Heart right ventricle (tissue), 16 donors: Measurements from ENCODE around the gene BTG4. TPM values are rescaled to one million over a fixed set of nuclear protein-coding genes. Genes with fewer than 3 reads are reported as not detected.

Experiments
- ATAC-seq, 8 donors: fragments of 200-7000 bp; cut with Tn5 transposase; one replicate each; pipeline ENCODE4 v1.9.1; 2020; ENCODE audit warnings: mild to moderate bottlenecking in 8 of 8, moderate library complexity in 8 of 8, moderate number of reproducible peaks in 1 of 8
- DNase-seq, 2 donors: peaks; one replicate each; pipeline ENCODE4 v3.0.0-alpha.2; 2020
- H3K27ac ChIP-seq, 10 donors: fragments of 200-600 bp; sonication (generic) in 2 of 10; one replicate each; pipeline versions ENCODE4 v1.5.0 to v1.8.0; 2020 to 2022; ENCODE audit warnings: mild to moderate bottlenecking in 3 of 10
- H3K27me3 ChIP-seq, 7 donors: fragments of 200-600 bp; one replicate each; pipeline ENCODE4 v1.8.0; 2021 to 2022; ENCODE audit warnings: mild to moderate bottlenecking in 2 of 7
- H3K36me3 ChIP-seq, 9 donors: fragments of 200-600 bp; sonication (generic) in 1 of 9; one replicate each; pipeline versions ENCODE4 v1.5.0 to v1.8.0; 2020 to 2022; ENCODE audit warnings: mild to moderate bottlenecking in 2 of 9
- H3K4me1 ChIP-seq, 9 donors: fragments of 200-600 bp; sonication (generic) in 1 of 9; one replicate each; pipeline versions ENCODE4 v1.5.0 to v1.8.0; 2020 to 2022; ENCODE audit warnings: mild to moderate bottlenecking in 4 of 9
- H3K4me3 ChIP-seq, 10 donors: fragments of 200-600 bp; sonication (generic) in 2 of 10; one replicate each; pipeline versions ENCODE4 v1.5.0 to v1.8.0; 2020 to 2022; ENCODE audit warnings: mild to moderate bottlenecking in 7 of 10, moderate library complexity in 2 of 10
- H3K9me3 ChIP-seq, 11 donors: fragments of 200-600 bp in 10 of 11; sonication (generic) in 2 of 11; one replicate each; pipeline versions ENCODE4 v1.5.0 to v1.8.0; 2013 to 2022; ENCODE audit warnings: mild to moderate bottlenecking in 2 of 11, control low read depth in 1 of 11, moderate library complexity in 1 of 11
- CTCF ChIP-seq, 9 donors: fragments of 200-600 bp; sonication (generic) in 2 of 9; IDR thresholded peaks; one replicate each; pipeline versions ENCODE4 v1.5.0 to v1.8.0; 2021 to 2022; ENCODE audit warnings: antibody characterized with exemption in 9 of 9, mild to moderate bottlenecking in 5 of 9, moderate library complexity in 1 of 9
- WGBS, 2 donors: extraction: QIAGEN DNeasy Blood & Tissue Kit; methylation state at CpG; one replicate each; pipeline ENCODE4 v1.1.7; 2013; ENCODE audit warnings: inconsistent platforms in 1 of 2; 5-methylcytosine and 5-hydroxymethylcytosine counted together
- intact Hi-C, 10 donors: fragments of 100-400 bp; cut with DNase I; formaldehyde crosslinking; loops; one replicate each; pipeline versions ENCODE4 v1.11.1 to v1.14.2; 2022
- polyA plus RNA-seq, 2 donors: library from polyadenylated mRNA; stranded (reverse); fragments of 200-250 nt; gene quantifications; one replicate each; pipeline ENCODE4 v1.2.3, GENCODE V29; 2013
- total RNA-seq, 10 donors: library from RNA; stranded (reverse); fragmentation: NEBNext Ultra II Directional in 3 of 10; extraction: Animal tissue kit (Norgen Biotek cat#: 25700) in 3 of 10; gene quantifications; one replicate each; pipeline versions ENCODE4 v1.2.1 to v1.2.4, GENCODE V29; 2021 to 2023
- donor health status: Arrhythmogenic right ventricular cardiomyopathy.
- donor health status: ischemic (EF 13 %, LVEDD 7.1; RV severe dilation, severe dysfunction).
- donor health status: healthy with polysubstance abuse.
- donor health status: DM: no; HTN: yes; CAD: no.
- donor health status: DM: no; HTN: no; CAD: no.
- donor health status: ischemic (EF 25% LVEDD 6.9; RV normal size, moderate dysfunction).
- donor health status: ischemic (EF 25% LVEDD 5.7; RV mildly dilated, moderate dysfunction).
- donor health status: healthy.
- donor health status: DM: yes; HTN: yes; CAD: no.
- donor health status: Ischemic cardiomyopathy.
- donor health status: ischemic (EF 35%, LVEDD 5.7; RV mildly dilated, moderate dysfunction).
- donor health status: nonischemic (EF 11% LVEDD 7.7; RV severe dilation, severe dysfunction).
- donor health status: DM: yes; HTN: yes; CAD: no.
- donor health status: PGD.
- donor health status: ischemic (EF 29% LVEDD 5.4; RV normal size, mild dysfunction).
- donor health status: nonischemic (EF 23%, LVEDD 6.1; RV moderate dilation, normal function).

The BTG4 gene
- total and polyA plus RNA-seq, 12 donors: not detected

DNA sequence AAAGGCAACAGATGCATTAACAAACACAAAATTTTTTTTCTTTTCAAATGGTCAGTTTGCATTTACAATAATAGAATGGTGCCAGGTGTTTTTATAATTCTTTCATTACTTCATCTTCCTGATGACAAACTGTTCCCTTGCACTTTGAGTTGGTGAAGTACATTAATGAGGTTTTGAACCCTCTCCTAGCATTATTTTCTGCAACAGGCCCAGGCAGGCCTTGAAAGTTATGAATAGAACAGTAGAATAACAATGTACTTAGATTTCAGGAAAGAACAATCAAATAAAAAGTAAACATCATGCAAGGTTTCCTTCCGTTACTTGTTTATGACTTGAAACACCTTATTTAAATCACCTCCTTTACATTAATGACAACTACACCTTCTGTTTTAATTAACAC is 9.6 kb downstream of the BTG4 start:
- H3K27ac ChIP-seq: no peak overlapping the region
- H3K4me1 ChIP-seq: no peaks in the 10 kb centered on the region
- H3K27me3 ChIP-seq: peaks cover 0 to 7% (median 0%) of the 10 kb centered on the region in 7 donors
- intact Hi-C loops: no loop called here
- TF ChIP-seq CTCF (IDR thresholded peaks at IDR 0.05): no peak
- ATAC-seq (no peak), DNase-seq (no peak)
- no peaks in the 10 kb centered on the region for H3K9me3 ChIP-seq
- H3K4me3 ChIP-seq: no peak overlapping the region
- 80 to 82% methylated on average over 1 of the region's 1 CpG for whole genome bisulfite sequencing, 2 donors
- no peaks in the 10 kb centered on the region for H3K36me3 ChIP-seq

DNA sequence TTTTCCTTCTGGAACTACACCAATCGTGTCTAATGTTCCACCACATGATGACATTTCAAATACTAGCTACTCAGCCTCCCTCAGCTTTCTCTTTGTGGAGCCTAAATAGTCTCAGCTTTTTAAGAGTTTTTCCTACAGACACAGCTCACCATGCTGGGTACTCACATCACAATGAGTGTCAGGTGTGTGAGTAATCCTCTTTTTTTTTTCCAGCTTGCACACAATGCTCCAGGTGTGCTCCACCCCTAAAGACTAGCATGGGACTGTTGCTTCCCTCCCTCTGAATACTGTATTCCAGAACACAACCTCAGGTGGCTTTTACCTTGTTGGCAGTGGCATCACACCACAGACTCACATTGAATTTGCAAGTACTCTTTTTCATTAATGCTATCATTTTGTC is 11.7 kb downstream of the BTG4 start:
- H3K4me1 ChIP-seq: no peaks in the 10 kb centered on the region
- no peaks in the 10 kb centered on the region for H3K9me3 ChIP-seq
- no peaks in the 10 kb centered on the region for H3K36me3 ChIP-seq
- TF ChIP-seq CTCF (IDR thresholded peaks at IDR 0.05): no peak
- H3K4me3 ChIP-seq: no peak overlapping the region
- 77% methylated on average over 1 of the region's 1 CpG for WGBS, 2 donors
- H3K27ac ChIP-seq: no peak overlapping the region
- DNase-seq (no peak), ATAC-seq (no peak)
- H3K27me3 ChIP-seq: peaks cover 0 to 7% (median 0%) of the 10 kb centered on the region in 7 donors
- intact Hi-C loops: no loop called here

- intact Hi-C loops: no loop called here
- 70 to 82% methylated on average over 5 of the region's 5 CpGs for WGBS, 2 donors
- peaks cover 0 to 7% (median 0%) of the 10 kb centered on the region in 7 donors for H3K27me3 ChIP-seq
- H3K4me1 ChIP-seq: no peaks in the 10 kb centered on the region
- H3K36me3 ChIP-seq: no peaks in the 10 kb centered on the region
- H3K4me3 ChIP-seq: no peak overlapping the region
- no peak overlapping the region for H3K27ac ChIP-seq
- TF ChIP-seq CTCF (IDR thresholded peaks at IDR 0.05): no peak
- no peaks in the 10 kb centered on the region for H3K9me3 ChIP-seq
- ATAC-seq (no peak), DNase-seq (no peak)
Measured at GRCh38 chr11:111499483-111499882, 12.7 kb downstream of the BTG4 start.

DNA sequence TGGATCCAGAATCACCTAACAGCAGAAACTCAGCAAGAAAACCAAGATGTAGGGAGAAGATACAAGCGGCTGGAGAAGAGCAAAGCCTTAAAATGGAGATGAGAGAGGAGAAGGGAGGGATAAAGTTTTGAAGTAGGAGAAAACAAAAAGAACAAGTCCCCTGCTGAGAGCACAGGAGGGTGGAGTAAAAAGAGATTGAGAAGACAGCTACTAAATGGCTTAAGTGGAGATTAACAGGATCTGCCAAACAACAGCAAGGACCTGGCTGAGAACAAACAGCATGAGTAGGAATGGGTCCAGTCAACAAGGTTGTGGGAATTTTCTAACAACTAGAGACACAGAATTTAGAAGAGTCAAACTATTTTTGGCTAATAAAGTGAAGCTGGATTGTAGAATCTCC is 18.1 kb downstream of the BTG4 start:
- H3K27me3 ChIP-seq: peaks cover 0 to 8% (median 0%) of the 10 kb centered on the region in 7 donors
- ATAC-seq (no peak), DNase-seq (no peak)
- TF ChIP-seq CTCF (IDR thresholded peaks at IDR 0.05): no peak
- H3K27ac ChIP-seq: no peak overlapping the region
- 43 to 46% methylated on average over 1 of the region's 1 CpG for WGBS, 2 donors
- no peaks in the 10 kb centered on the region for H3K4me1 ChIP-seq
- no peak overlapping the region for H3K4me3 ChIP-seq
- intact Hi-C loops: no loop called here
- no peaks in the 10 kb centered on the region for H3K36me3 ChIP-seq
- peaks cover 0 to 4% (median 0%) of the 10 kb centered on the region in 11 donors for H3K9me3 ChIP-seq
